K562 (cell line): ENCODE data around the gene AGRN. TPM values are rescaled to one million over a fixed set of nuclear protein-coding genes. Genes with fewer than 3 reads are reported as not detected.

Experiments used
- CHD4 ChIP-seq: fragments of 200-600 bp; sonication (generic); IDR thresholded peaks from 3 replicates; pipeline ENCODE4 v1.6.1; 2012; ENCODE audit warnings: low read depth, mild to moderate bottlenecking, mixed read lengths, low read length, inconsistent platforms; ENCODE audit not compliant: insufficient read depth, insufficient replicate concordance, poor library complexity, severe bottlenecking
- E2F3 ChIP-seq: fragments of 250-450 bp; sonication (Bioruptor Pico); IDR thresholded peaks from 2 replicates; pipeline ENCODE4 v1.4.0; 2020; ENCODE audit warnings: mild to moderate bottlenecking
- ELF2 ChIP-seq: fragments of 250-450 bp; sonication (Bioruptor Pico); IDR thresholded peaks from 2 replicates; pipeline ENCODE4 v1.5.0; 2021; ENCODE audit warnings: mild to moderate bottlenecking
- FOS ChIP-seq: IDR thresholded peaks from 3 replicates; pipeline ENCODE4 v1.6.1; 2011; ENCODE audit not compliant: insufficient read length; ENCODE audit errors: extremely low read depth
- GATAD2B ChIP-seq: fragments of 450-650 bp; IDR thresholded peaks from 2 replicates; pipeline ENCODE4 v1.6.1; 2017; ENCODE audit warnings: mild to moderate bottlenecking, borderline replicate concordance
- HDAC1 ChIP-seq, 2 experiments: fragments of 450-650 bp; IDR thresholded peaks; 2 replicates each; pipeline ENCODE4 v1.6.1; 2016 to 2017; ENCODE audit warnings: inconsistent platforms in 1 of 2, mild to moderate bottlenecking in 1 of 2, moderate library complexity in 1 of 2
- HIVEP1 ChIP-seq: fragments of 250-450 bp; sonication (Bioruptor Pico); IDR thresholded peaks from 2 replicates; pipeline ENCODE4 v1.4.0; 2020; ENCODE audit warnings: mild to moderate bottlenecking
- HNRNPUL1 ChIP-seq: fragments of 200-400 bp; formaldehyde crosslinking; IDR thresholded peaks from 2 replicates; pipeline ENCODE4 v1.6.1; 2017; ENCODE audit warnings: low read length
- JUNB ChIP-seq: fragments of 450-650 bp; formaldehyde crosslinking; conservative IDR thresholded peaks from 2 replicates; pipeline ENCODE4 v1.4.0; 2020; ENCODE audit warnings: mild to moderate bottlenecking
- KDM1A ChIP-seq, 2 experiments: fragments of 450-650 bp; IDR thresholded peaks; 2 replicates each; pipeline ENCODE4 v1.6.1; 2016; ENCODE audit warnings: mild to moderate bottlenecking in 2 of 2
- KLF10 ChIP-seq: fragments of 250-450 bp; sonication (Bioruptor Pico); IDR thresholded peaks from 2 replicates; pipeline ENCODE4 v1.6.1; 2021; ENCODE audit warnings: matching md5 sums
- MEIS2 ChIP-seq: fragments of 450-650 bp; IDR thresholded peaks from 2 replicates; pipeline ENCODE4 v1.6.1; 2014; ENCODE audit warnings: mild to moderate bottlenecking; ENCODE audit not compliant: partially characterized antibody
- NKRF ChIP-seq: fragments of 450-650 bp; IDR thresholded peaks from 2 replicates; pipeline ENCODE4 v1.6.1; 2016; ENCODE audit warnings: borderline replicate concordance
- NR4A1 ChIP-seq, 2 experiments: fragments of 250-450 bp in 1 of 2; fragments of 450-650 bp in 1 of 2; sonication (Bioruptor Pico) in 1 of 2; IDR thresholded peaks; 2 replicates each; pipeline versions ENCODE4 v1.4.0 to v1.6.1; 2016 to 2020; ENCODE audit warnings: mild to moderate bottlenecking in 2 of 2, missing compliant biosample characterization in 1 of 2, missing genetic modification characterization in 1 of 2, moderate library complexity in 1 of 2
- PURB ChIP-seq: sonication (generic); formaldehyde crosslinking; IDR thresholded peaks from 2 replicates; pipeline ENCODE4 v1.9.0; 2021; ENCODE audit warnings: low read depth, mild to moderate bottlenecking, missing genetic modification reagents
- RBM15 ChIP-seq: fragments of 200-400 bp; formaldehyde crosslinking; IDR thresholded peaks from 2 replicates; pipeline ENCODE4 v1.6.1; 2018; ENCODE audit warnings: mild to moderate bottlenecking, low read length, moderate library complexity; ENCODE audit not compliant: insufficient read depth
- SAFB2 ChIP-seq: fragments of 200-400 bp; formaldehyde crosslinking; IDR thresholded peaks from 2 replicates; pipeline ENCODE4 v1.6.1; 2018; ENCODE audit warnings: borderline replicate concordance, low read length, low read depth, moderate library complexity; ENCODE audit not compliant: severe bottlenecking
- TAF9B ChIP-seq: fragments of 450-650 bp; IDR thresholded peaks from 2 replicates; pipeline ENCODE4 v1.6.1; 2018; ENCODE audit warnings: mild to moderate bottlenecking; ENCODE audit not compliant: partially characterized antibody
- TRIM25 ChIP-seq: fragments of 450-650 bp; IDR thresholded peaks from 2 replicates; pipeline ENCODE4 v1.7.0; 2016; ENCODE audit warnings: borderline replicate concordance
- ZNF143 ChIP-seq: sonication (generic); formaldehyde crosslinking; IDR thresholded peaks from 2 replicates; pipeline ENCODE4 v1.9.0; 2022; ENCODE audit warnings: mild to moderate bottlenecking, missing genetic modification reagents
- ZNF197 ChIP-seq: fragments of 200-800 bp; sonication (Bioruptor generic); IDR thresholded peaks from 2 replicates; pipeline ENCODE4 v1.6.1; 2016; ENCODE audit warnings: low read depth, missing genetic modification characterization, missing compliant biosample characterization
- ZNF316 ChIP-seq: fragments of 450-650 bp; IDR thresholded peaks from 2 replicates; pipeline ENCODE4 v1.6.1; 2016
- polyA plus RNA-seq, 8 experiments: library from polyadenylated mRNA; depleted of rRNA in 4 of 8; stranded (reverse) in 5 of 8; unstranded in 3 of 8; fragments of >200 nt; fragmentation: Nextera tagmentation in 2 of 8; fragmentation: Illumina TruSeq in 1 of 8; extraction: Ambion mirVana in 2 of 8; extraction: Trizol in 1 of 8; gene quantifications; 2 replicates each; pipeline versions ENCODE4 v1.2.1 to v1.2.3, GENCODE V29; 2011 to 2014; ENCODE audit warnings: inconsistent platforms in 1 of 8, missing spikeins in 1 of 8
- total RNA-seq, 7 experiments: library from RNA; depleted of rRNA in 6 of 7; stranded (reverse); fragments of >200 nt in 6 of 7; fragmentation: Illumina TruSeq in 2 of 7; extraction: Trizol in 2 of 7; gene quantifications; 2 replicates each; pipeline versions ENCODE4 v1.2.1 to v1.2.3, GENCODE V29; 2011 to 2021; ENCODE audit warnings: low replicate concordance in 1 of 7
- TF ChIP-seq, protein P1 (sequence below): fragments of 250-450 bp; sonication (Bioruptor Pico); IDR thresholded peaks from 2 replicates; pipeline ENCODE4 v1.8.0; 2022; ENCODE audit warnings: inconsistent platforms

The AGRN gene
- total and polyA plus RNA-seq, 9 of the 15 experiments (the other 6 are each of a cell fraction or from before 2014, with no cell fraction given): 0.04 to 111 (median 18.1) TPM

- no peak for TF ChIP-seq TAF9B
- no peak for TF ChIP-seq ZNF197 (CRISPR knock-in tag)
- no peak for TF ChIP-seq PURB (CRISPR knock-in tag)
- TF ChIP-seq JUNB: no peak
- no peak for TF ChIP-seq HIVEP1
- TF ChIP-seq, protein P1, sequence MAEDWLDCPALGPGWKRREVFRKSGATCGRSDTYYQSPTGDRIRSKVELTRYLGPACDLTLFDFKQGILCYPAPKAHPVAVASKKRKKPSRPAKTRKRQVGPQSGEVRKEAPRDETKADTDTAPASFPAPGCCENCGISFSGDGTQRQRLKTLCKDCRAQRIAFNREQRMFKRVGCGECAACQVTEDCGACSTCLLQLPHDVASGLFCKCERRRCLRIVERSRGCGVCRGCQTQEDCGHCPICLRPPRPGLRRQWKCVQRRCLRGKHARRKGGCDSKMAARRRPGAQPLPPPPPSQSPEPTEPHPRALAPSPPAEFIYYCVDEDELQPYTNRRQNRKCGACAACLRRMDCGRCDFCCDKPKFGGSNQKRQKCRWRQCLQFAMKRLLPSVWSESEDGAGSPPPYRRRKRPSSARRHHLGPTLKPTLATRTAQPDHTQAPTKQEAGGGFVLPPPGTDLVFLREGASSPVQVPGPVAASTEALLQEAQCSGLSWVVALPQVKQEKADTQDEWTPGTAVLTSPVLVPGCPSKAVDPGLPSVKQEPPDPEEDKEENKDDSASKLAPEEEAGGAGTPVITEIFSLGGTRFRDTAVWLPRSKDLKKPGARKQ: no peak
- TF ChIP-seq ZNF316: no peak
- no peak for TF ChIP-seq FOS
- TF ChIP-seq ZNF143 (CRISPR knock-in tag): no peak
- peak in 1 of 2 experiments; percentile 83; a peak in 2 of 4 replicates for TF ChIP-seq HDAC1 (IDR thresholded peaks at IDR 0.05)
- no peak for TF ChIP-seq NKRF
- peak; percentile 79; the same call in 1 of the 2 replicates for TF ChIP-seq ELF2 (CRISPR knock-in tag)
- TF ChIP-seq SAFB2: no peak
- peak; percentile 43 to 60; a peak in 3 of 4 replicates for TF ChIP-seq KDM1A (IDR thresholded peaks at IDR 0.05)
- TF ChIP-seq HNRNPUL1: no peak
- TF ChIP-seq GATAD2B: no peak
- no peak for TF ChIP-seq TRIM25
- no peak for TF ChIP-seq E2F3
- TF ChIP-seq MEIS2: no peak
- TF ChIP-seq CHD4: no peak
- TF ChIP-seq RBM15: no peak
- no peak for TF ChIP-seq NR4A1 (CRISPR knock-in tag; IDR thresholded peaks at IDR 0.05)
- TF ChIP-seq NR4A1 (tag; IDR thresholded peaks at IDR 0.05): peak; percentile 96
- TF ChIP-seq KLF10 (CRISPR knock-in tag): no peak
Observed at GRCh38 chr1:1004780-1005697, 14.9 kb upstream of the AGRN start (continued).
